GM12873 (cell line): Measurements from ENCODE around the gene IARS1.

Source experiments
- CTCF ChIP-seq: IDR thresholded peaks from 2 replicates; pipeline ENCODE4 v1.5.1; 2012; ENCODE audit warnings: low read depth, mild to moderate bottlenecking, moderate library complexity, low read length, control low read depth; ENCODE audit not compliant: insufficient read depth; ENCODE audit errors: missing control alignments

IARS1 gene

GRCh38 chr9:92310562-92310961, 17.1 kb upstream of the IARS1 start:
- no peak for TF ChIP-seq CTCF

- no peak for TF ChIP-seq CTCF
These were observed 15.4 kb upstream of the IARS1 start for GRCh38 chr9:92308893-92309292.

- no peak for TF ChIP-seq CTCF
These were observed 7.4 kb upstream of the IARS1 start for GRCh38 chr9:92300936-92301335.

GRCh38 chr9:92299116-92299515, 5.6 kb upstream of the IARS1 start:
- TF ChIP-seq CTCF = no peak

- no peak for TF ChIP-seq CTCF
These were observed 4.5 kb upstream of the IARS1 start for GRCh38 chr9:92298036-92298435.

DNA sequence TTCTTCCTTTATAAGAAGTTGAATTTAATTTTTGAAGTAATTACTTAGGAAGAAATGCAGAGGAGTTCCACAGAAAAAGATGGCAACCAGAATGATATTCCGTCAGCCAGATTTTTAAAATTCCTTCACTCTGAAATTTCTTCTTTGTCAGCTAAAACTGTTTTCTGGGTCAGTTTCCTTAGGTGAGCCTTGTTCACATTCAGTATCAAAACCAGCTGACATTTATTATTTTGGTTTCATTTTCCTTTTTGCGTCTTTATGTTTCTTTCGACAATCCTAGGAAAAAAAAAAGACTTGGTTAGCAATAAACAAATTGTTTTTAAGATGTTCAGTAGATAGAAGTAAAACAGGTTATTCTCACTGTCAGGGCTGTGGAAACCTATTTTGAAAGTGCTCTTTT, 4.1 kb upstream of the IARS1 start:
- no peak for TF ChIP-seq CTCF

DNA sequence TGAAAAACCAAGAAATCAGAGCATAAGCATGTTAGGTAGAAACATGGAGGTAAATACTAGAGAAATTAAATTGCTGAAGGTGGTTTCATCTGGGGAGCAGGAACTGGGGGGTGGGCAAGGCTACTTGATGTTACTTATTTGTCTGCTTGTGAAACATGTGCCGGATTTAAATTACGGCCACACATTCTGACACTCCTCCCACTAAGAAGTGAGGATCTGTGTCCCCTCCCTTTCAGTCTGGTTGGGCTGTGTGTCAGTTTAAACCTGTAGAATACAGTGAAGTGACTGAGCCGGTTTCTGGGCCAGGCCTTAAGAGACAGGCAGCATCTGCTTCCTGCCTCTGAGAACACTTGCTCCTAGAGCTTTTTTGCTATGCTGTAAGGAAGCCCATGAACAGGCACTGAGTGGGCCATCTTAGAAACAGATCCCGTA, 2.3 kb upstream of the IARS1 start:
- TF ChIP-seq CTCF = no peak
